ENCODE data around the gene CNEP1R1. TPM values are rescaled to one million over a fixed set of nuclear protein-coding genes. Genes with fewer than 3 reads are reported as not detected.
A peak's percentile ranks its signal among the peaks of the same experiment; 100 is the strongest.

Gene CNEP1R1
- polyA plus RNA-seq, 1 donor from 2014 or later, result 13.4 TPM

DNA sequence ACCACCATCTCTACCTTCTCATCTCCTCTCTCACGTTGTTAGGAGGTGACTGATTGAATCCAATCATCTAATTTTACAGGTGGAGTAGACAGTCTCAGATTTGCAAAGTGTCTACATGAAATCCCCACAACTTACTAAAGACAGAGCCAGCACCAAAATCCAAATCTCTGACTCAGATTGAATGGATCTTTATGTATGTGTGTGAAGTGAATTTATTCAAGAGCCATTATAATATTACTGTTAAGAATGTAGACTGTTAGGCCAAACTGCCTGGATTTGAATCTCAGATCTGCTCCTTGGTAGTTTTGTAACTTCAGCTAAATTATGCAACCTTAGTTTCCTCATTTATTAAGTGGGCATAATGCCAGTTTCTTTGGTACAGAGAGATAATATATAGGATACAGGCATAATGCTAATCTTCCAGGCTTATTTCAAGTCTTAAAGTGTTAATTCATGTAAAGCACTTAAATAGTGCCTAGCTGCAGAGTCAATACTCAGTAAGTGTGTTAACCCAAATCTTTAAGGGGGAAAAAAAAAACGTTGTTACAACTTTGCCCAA, 12.7 kb downstream of the CNEP1R1 start:
- Mint-ChIP-seq H3K27me3 (no peaks in the 10 kb centered on the region), H3K9me3 (no peaks in the 10 kb centered on the region), H3K36me3 (peaks cover 6% of the 10 kb centered on the region), H3K27ac (peak overlapping the region in 1 of 3 donors; percentile 8), H3K4me3 (no peak overlapping the region), H3K4me1 (peaks cover 6 to 9% (median 7%) of the 10 kb centered on the region in 3 donors)

DNA sequence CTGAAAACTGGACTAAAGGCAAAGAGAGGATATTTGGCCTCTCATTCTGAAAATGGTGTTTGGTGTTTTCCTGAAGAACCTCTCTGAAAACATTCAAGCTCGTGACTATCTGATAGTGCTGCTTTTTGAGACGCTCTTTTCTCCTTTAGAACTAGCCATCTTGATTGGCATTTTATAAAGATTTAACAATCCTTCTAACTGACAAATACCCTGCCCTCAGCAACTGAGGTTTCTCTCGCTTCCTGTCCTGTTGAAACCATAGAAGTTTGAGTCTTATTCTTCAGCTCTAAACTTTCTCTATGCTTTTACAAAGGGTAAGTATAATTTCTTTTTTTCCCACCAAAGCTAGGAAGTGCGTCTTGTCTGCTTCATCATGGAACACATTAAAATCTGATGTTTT, 13.3 kb downstream of the CNEP1R1 start:
- Mint-ChIP-seq H3K27ac (peak overlapping the region in 1 of 3 donors; percentile 46), H3K36me3 (peaks cover 6% of the 10 kb centered on the region), H3K4me3 (no peak overlapping the region), H3K9me3 (no peaks in the 10 kb centered on the region), H3K27me3 (peaks cover 4% of the 10 kb centered on the region), H3K4me1 (peaks cover 6 to 9% (median 7%) of the 10 kb centered on the region in 3 donors)

DNA sequence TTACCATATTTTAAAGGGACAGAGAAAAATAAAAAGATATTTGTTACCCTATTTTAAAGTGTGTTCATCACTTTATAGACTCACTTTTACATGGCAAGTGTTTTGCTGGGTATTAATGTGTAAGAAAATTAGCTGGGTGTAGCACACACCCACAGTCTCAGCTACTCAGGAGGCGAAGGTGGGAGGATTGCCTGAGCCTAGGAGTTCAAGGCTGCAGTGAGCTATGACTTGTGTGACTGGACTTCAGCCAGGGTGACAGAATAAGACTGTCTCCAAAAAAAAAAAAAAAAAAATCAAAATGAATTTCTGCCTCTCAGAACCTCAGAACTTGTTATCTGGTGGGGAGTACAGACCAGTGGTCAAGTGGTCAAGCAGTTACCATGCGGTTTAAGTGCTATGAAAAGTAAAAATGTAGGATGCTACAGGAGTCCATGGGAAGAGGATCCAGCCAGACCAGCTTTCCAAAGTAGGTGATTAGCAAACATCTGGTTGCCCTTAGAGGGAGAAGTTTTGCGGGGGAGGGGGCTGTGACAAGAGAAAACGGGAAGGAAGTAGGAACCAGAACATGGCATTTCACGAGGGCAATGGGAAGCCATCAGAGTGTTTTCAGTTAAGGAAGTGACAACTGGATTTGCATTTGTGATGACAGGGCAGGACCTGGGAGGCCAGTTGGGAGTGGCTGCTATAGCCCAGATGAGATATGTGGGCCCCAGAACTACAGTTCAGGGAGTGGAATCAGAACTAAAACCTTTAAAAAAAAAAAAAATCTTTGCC, 13.9 kb downstream of the CNEP1R1 start:
- peak overlapping the region; percentile 38 to 72 (median 64) for H3K27ac Mint-ChIP-seq
- no peaks in the 10 kb centered on the region for H3K9me3 Mint-ChIP-seq
- H3K36me3 Mint-ChIP-seq, result peaks cover 6% of the 10 kb centered on the region
- H3K4me1 Mint-ChIP-seq, result peaks cover 6 to 9% (median 7%) of the 10 kb centered on the region in 3 donors
- H3K4me3 Mint-ChIP-seq, result peak overlapping the region in 1 of 4 donors; percentile 69
- peaks cover 4% of the 10 kb centered on the region for H3K27me3 Mint-ChIP-seq

DNA sequence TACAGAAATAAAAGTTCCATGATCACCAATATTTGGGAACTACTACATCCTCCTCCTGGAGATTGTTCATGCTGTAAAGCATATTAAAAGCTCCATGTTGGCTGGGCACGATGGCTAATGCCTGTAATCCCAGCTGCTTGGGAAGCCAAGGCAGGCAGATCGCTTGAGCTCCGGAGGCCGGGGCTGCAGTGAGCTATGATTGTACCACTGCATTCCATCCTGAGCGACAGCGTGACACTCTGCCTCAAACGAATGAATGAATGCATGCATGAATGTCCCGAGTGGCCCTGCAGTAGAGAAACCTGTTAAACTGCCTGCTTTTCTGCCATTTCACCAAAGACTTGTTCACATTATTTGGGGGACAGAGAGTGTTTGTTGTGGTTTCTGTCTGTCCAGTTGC, 15.0 kb downstream of the CNEP1R1 start:
- peaks cover 7 to 9% (median 7%) of the 10 kb centered on the region in 3 donors for H3K4me1 Mint-ChIP-seq
- no peaks in the 10 kb centered on the region for H3K9me3 Mint-ChIP-seq
- peak overlapping the region in 1 of 3 donors; percentile 50 for H3K27ac Mint-ChIP-seq
- H3K27me3 Mint-ChIP-seq, result peaks cover 9% of the 10 kb centered on the region
- peaks cover 3% of the 10 kb centered on the region for H3K36me3 Mint-ChIP-seq
- H3K4me3 Mint-ChIP-seq, result no peak overlapping the region

DNA sequence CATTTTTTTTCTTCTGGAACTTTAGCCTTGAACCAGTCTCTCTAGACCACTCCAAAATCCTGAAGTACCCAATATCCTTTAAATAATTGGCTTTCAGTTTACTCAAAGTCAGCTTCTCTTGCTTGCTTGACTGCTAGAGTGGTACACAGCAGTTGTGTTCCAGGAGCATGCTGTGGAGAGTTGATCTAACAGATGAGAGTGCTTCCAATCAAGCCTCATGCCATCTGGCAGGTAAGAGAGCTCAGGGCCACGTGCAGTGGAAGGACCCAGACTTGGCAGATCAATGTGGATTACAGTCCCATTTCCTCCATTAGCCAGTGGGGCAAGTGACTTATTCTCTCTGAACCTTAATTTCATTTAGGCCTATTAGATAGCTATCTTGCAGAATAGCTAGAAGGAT, 15.7 kb downstream of the CNEP1R1 start:
- H3K4me1 Mint-ChIP-seq, result peaks cover 7 to 9% (median 7%) of the 10 kb centered on the region in 3 donors
- H3K36me3 Mint-ChIP-seq, result peaks cover 3% of the 10 kb centered on the region
- H3K4me3 Mint-ChIP-seq, result no peak overlapping the region
- H3K27me3 Mint-ChIP-seq, result peaks cover 11% of the 10 kb centered on the region
- H3K27ac Mint-ChIP-seq, result no peak overlapping the region
- no peaks in the 10 kb centered on the region for H3K9me3 Mint-ChIP-seq

DNA sequence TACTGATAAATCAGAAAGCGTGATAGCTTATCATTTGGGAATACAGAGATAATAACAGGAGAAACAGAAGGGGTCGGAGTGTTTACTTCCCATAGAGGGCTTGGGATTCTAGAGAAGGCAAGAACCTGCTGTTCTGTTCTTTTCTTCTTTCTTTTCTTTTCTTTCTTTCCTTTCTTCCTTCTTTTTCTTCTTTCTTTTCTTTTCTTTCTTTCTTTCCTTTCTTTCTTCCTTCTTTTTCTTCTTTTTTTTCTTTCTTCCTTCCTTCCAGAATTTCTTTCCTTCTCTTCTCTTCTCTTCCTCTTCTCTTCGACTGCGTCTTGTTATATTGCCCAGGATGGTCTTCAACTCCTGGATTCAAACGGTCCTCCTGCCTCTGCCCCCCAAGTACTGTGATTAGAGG, 18.3 kb downstream of the CNEP1R1 start:
- H3K27me3 Mint-ChIP-seq, result peaks cover 11% of the 10 kb centered on the region
- H3K4me1 Mint-ChIP-seq, result peaks cover 7 to 9% (median 7%) of the 10 kb centered on the region in 3 donors
- no peak overlapping the region for H3K4me3 Mint-ChIP-seq
- no peak overlapping the region for H3K27ac Mint-ChIP-seq
- no peaks in the 10 kb centered on the region for H3K9me3 Mint-ChIP-seq
- H3K36me3 Mint-ChIP-seq, result no peaks in the 10 kb centered on the region

DNA sequence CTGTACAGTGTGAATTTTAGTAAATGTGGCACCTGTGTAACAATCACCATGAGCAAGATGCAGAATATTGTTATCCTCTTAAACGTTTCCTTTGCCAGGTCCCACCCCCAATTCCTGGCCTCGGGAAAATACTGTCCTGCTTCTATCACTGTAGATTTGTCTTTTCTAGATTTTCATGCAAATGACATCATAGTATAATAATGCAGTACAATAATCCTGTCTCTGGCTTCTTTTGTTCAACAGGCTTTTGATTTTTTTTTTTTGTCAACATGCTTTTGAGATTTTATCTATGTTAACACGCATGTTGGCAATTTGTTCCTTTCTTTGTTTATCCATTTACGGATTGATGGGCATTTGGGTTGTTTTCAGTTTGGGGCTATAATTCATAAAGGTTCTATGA, 20.4 kb downstream of the CNEP1R1 start:
- no peaks in the 10 kb centered on the region for H3K9me3 Mint-ChIP-seq
- H3K36me3 Mint-ChIP-seq, result no peaks in the 10 kb centered on the region
- no peak overlapping the region for H3K4me3 Mint-ChIP-seq
- H3K4me1 Mint-ChIP-seq, result peaks cover 0 to 3% (median 0%) of the 10 kb centered on the region in 3 donors
- H3K27me3 Mint-ChIP-seq, result peaks cover 11% of the 10 kb centered on the region
- peak overlapping the region in 1 of 3 donors; percentile 4 for H3K27ac Mint-ChIP-seq

DNA sequence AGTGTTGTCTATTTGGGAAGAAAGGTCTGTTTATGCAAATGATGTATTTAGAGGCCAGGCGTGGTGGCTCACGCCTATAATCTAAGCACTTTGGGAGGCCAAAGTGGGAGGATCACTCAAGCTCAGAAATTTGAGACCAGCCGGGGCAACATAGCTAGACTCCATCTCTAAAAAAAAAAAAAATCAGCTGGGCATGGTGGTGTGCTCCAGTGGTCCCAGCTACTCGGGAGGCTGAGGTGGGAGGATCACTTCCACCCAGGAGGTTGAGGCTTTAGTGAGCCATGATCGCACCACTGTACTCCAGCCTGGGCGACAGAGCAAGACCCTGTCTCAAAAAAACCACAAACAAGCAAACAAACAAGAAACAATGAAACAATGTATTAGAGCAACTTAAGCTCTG, 21.8 kb downstream of the CNEP1R1 start:
- H3K4me1 Mint-ChIP-seq, result peaks cover 0 to 1% (median 0%) of the 10 kb centered on the region in 3 donors
- peaks cover 0 to 2% (median 0%) of the 10 kb centered on the region in 3 donors for H3K9me3 Mint-ChIP-seq
- no peak overlapping the region for H3K27ac Mint-ChIP-seq
- no peaks in the 10 kb centered on the region for H3K36me3 Mint-ChIP-seq
- H3K27me3 Mint-ChIP-seq, result peaks cover 15% of the 10 kb centered on the region
- no peak overlapping the region for H3K4me3 Mint-ChIP-seq

DNA sequence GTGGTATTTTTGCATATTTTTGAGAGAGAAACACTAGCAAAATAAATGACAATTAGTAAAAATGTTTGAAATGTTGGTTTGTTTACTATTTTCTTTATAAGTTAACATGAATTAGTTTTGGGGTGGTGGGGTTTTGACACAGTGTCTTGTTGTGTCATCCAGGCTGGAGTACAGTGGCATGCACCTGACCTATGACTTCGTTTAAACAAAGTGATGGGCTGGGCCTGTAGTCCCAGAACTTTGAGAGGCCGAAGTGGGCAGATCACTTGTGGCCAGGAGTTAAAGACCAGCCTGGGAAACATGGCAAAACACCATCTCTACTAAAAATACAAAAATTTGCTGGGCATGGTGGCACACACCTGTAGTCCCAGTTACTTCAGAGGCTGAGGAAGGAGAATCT, 22.8 kb downstream of the CNEP1R1 start:
- peaks cover 17% of the 10 kb centered on the region for H3K27me3 Mint-ChIP-seq
- peaks cover 0 to 1% (median 0%) of the 10 kb centered on the region in 3 donors for H3K4me1 Mint-ChIP-seq
- H3K36me3 Mint-ChIP-seq, result no peaks in the 10 kb centered on the region
- H3K27ac Mint-ChIP-seq, result no peak overlapping the region
- peaks cover 2 to 5% (median 2%) of the 10 kb centered on the region in 3 donors for H3K9me3 Mint-ChIP-seq
- H3K4me3 Mint-ChIP-seq, result no peak overlapping the region

DNA sequence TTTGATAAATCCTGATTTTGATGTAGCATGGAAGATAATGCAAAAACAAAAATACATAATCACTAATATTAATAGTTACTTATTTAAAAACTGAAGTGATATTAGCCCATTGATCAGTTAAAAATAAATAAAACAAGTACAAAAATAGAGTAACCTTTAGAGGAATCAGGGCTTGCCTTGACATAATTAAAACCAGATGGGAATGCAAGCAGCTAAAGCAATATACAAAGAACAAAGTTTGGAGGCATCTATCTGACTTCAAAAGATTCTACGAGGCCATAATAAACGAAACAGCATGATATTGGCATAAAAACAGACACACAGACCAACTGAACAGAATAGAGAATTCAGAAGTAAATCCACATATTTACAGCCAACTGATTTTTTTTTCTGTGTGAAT, 25.8 kb downstream of the CNEP1R1 start:
- H3K9me3 Mint-ChIP-seq, result peaks cover 2 to 12% (median 2%) of the 10 kb centered on the region in 3 donors
- H3K4me1 Mint-ChIP-seq, result no peaks in the 10 kb centered on the region
- H3K4me3 Mint-ChIP-seq, result no peak overlapping the region
- H3K27me3 Mint-ChIP-seq, result peaks cover 7% of the 10 kb centered on the region
- H3K27ac Mint-ChIP-seq, result no peak overlapping the region
- no peaks in the 10 kb centered on the region for H3K36me3 Mint-ChIP-seq

DNA sequence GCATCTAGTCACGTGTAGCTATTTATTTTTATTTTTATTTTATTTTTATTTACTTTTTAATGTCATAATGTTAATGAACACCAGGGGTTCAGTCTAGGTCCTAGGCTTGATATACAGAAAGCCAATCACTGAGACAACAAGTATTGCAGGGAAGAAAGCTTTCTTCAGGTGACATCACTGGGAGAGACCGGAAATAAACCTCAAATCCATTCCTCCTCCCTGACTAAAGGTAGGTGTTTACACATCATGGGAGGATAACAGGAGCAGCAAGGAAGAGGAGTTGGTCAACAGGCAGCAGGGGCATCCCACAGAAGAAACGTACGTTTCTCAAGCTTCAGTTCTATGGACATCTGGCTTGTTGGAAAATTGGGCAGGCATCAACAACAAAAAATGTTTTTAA, 31.2 kb downstream of the CNEP1R1 start:
- Mint-ChIP-seq H3K4me3 (no peak overlapping the region), H3K27me3 (peaks cover 4% of the 10 kb centered on the region), H3K4me1 (no peaks in the 10 kb centered on the region), H3K36me3 (no peaks in the 10 kb centered on the region), H3K9me3 (peaks cover 5 to 22% (median 12%) of the 10 kb centered on the region in 3 donors), H3K27ac (no peak overlapping the region)

DNA sequence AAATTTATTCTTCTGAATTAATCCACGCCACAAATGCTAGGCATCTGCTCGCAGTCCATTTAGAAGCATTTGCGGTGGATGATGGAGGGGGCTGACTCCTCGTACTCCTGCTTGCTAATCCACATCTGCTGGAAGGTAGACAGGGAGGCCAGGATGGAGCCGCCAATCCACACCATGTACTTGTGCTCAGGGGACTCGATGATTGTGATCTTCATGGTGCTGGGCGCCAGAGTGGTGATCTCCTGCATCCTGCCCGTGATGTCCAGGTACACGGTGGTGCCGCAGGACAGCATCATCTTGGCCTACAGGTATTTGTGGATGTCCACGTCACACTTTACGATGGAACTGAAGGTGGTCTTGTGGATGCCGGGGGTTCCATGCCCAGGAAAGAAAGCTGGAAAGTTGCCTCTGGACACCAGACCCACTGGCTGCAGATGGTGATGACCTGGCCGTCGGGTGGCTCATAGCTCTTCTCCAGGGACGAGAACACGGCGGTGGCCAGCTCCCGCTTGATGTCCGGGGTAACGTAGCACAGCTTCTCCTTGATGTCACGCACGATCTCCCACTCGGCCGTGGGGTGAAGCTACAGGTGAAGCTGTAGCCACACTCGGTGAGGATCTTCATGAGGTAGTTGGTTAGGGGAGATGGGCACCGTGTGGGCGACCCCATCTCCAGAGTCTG, 33.2 kb downstream of the CNEP1R1 start:
- Mint-ChIP-seq H3K4me3 (no peak overlapping the region), H3K27ac (peak overlapping the region in 1 of 3 donors; percentile 43), H3K4me1 (no peaks in the 10 kb centered on the region), H3K36me3 (no peaks in the 10 kb centered on the region), H3K27me3 (no peaks in the 10 kb centered on the region), H3K9me3 (peaks cover 5 to 18% (median 10%) of the 10 kb centered on the region in 3 donors)

DNA sequence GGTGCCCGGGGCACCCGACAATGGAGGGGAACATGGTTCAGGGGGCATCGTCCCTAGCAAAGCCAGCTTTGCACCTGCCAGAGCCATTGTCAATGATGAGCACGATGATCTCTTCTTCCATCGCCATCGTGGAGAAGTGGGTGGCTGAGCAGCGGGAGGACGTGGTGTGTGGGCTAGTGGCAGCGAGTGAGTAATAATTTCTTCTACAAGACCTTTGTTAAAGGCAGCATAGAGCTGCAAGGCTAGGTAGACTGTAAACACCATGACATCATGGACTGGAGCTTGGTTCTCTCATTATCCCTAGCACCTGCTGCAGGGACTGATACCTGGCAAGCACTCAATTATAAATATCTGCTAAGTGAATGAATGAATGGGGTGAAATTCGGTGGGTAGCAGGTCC, 34.1 kb downstream of the CNEP1R1 start:
- Mint-ChIP-seq H3K36me3 (no peaks in the 10 kb centered on the region), H3K27me3 (no peaks in the 10 kb centered on the region), H3K9me3 (peaks cover 5 to 18% (median 10%) of the 10 kb centered on the region in 3 donors), H3K4me1 (no peaks in the 10 kb centered on the region), H3K27ac (no peak overlapping the region), H3K4me3 (no peak overlapping the region)

DNA sequence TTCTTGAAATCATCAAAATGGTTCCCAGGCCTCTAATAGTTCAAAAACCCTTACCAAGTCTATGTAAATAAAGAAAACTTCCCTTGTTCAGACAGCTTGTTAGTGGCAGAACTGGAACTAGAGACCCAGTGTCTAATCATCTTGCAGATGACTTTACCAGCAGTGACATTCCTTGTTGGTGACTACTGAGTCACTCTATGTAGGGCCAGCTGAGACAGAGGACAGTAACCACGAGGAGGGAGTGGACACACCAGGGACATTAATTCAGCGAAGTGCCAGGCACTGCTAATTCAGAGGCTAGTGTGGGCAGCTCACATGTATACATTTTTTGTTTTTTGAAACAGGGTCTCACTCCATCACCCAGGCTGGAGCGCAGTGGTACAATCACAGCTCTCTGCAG, 34.6 kb downstream of the CNEP1R1 start:
- H3K9me3 Mint-ChIP-seq, result peaks cover 5 to 18% (median 10%) of the 10 kb centered on the region in 3 donors
- H3K27me3 Mint-ChIP-seq, result no peaks in the 10 kb centered on the region

DNA sequence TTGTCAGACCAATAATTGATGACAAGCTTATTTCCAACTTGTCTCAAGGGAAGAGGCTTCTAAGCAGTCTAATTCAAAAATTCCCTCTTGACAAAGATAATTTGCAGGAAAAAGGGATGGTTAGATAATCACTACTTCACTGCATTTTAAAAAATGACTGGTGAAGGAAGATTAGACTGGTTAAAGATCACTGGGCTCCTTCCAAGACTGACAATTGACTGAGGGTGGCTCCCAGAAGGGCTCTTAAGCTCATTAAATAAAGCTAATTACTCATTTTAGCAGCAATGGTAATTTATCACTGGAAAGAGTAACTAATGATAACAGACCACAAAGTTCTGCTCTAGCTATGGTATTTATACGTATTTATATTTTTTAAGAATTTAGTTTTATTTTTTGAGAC, 36.3 kb downstream of the CNEP1R1 start:
- H3K4me1 Mint-ChIP-seq, result peaks cover 0 to 5% (median 5%) of the 10 kb centered on the region in 3 donors
- peaks cover 3 to 10% (median 7%) of the 10 kb centered on the region in 3 donors for H3K9me3 Mint-ChIP-seq
- H3K27ac Mint-ChIP-seq, result no peak overlapping the region
- no peaks in the 10 kb centered on the region for H3K27me3 Mint-ChIP-seq
- no peak overlapping the region for H3K4me3 Mint-ChIP-seq
- H3K36me3 Mint-ChIP-seq, result no peaks in the 10 kb centered on the region

More for the DNA sequence above, 34.6 kb downstream of the CNEP1R1 start:
- Mint-ChIP-seq H3K4me1 (no peaks in the 10 kb centered on the region), H3K27ac (no peak overlapping the region), H3K4me3 (peak overlapping the region in 1 of 4 donors; percentile 16), H3K36me3 (no peaks in the 10 kb centered on the region)
